ENCODE results near the gene KLHDC7B. TPM values are rescaled to one million over a fixed set of nuclear protein-coding genes. Genes with fewer than 3 reads are reported as not detected.
A peak's percentile ranks its signal among the peaks of the same experiment; 100 is the strongest.

The KLHDC7B gene
- total and polyA plus RNA-seq, 5 donors from 2014 or later, result 5.6 to 11.7 (median 7.2) TPM

DNA sequence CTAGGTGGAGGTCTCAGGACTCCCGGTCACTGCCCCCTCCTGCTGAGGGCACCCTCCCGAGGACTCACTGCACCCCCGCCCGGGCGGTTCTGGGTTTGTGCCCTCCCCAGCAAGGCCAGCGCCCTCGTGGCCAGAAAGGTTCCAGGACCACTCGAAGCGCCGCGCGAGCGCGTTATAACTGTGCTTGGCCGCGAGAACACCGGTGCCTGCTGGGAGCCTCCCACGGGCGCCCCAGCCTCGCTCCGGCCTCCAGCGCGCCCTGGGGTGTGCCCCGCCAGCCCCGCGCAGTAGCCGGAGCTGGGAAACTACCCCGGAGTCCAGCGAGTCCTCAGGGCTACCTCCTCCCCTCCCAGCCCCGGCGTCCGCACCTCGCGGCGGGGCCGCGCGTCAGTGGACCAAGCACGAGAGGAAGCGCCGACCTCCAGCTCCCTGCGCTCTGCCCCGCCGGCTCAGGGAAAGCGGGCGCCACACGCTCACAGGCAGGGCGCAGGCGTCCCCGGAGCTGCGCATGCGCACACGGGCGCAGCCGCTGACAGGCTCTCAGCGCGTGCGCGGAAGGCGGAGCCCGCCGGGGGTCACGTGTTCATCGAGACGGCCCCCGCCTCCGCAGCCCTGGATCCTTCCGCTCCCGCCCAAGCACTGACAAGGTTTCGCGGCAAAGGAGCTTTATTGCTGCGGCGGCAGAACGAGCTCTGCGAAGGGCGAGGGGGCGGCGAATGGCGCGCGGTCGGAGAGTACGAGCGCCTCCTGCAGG lies 20.4 kb upstream of the KLHDC7B start, which contains the start of gene SCO2:
Gene SCO2 (minus strand): TSS at position 495 of the 754 bp plus-strand sequence. CDS start 1,187 bp downstream, outside the sequence.
- peak within 1 kb of the TSS; percentile 96 for H3K27ac ChIP-seq (ENCODE audit: insufficient read depth, low read length, poor library complexity, severe bottlenecking)

DNA sequence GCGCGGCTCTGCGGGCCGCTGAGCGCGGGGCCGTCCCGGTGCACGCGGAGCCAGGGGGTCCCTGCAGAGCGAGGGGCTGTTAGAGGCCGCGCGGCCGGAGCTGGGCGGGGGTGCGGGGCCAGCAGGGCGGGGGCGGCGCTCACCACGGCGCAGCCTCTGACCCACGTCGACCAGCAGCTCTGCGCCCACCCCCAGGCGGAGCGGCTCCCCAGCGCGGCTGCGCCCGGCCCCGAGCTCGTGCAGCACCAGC lies 19.9 kb upstream of the KLHDC7B start:
- peak overlapping the region; percentile 96 for H3K27ac ChIP-seq (ENCODE audit: insufficient read depth, low read length, poor library complexity, severe bottlenecking)
- Mint-ChIP-seq H3K4me1 (peaks cover 0 to 30% (median 19%) of the 10 kb centered on the region in 4 donors), H3K4me3 (peak overlapping the region; percentile 84 to 91 (median 88)), H3K9me3 (no peaks in the 10 kb centered on the region), H3K27me3 (no peaks in the 10 kb centered on the region), H3K36me3 (no peaks in the 10 kb centered on the region), H3K27ac (peak overlapping the region in 1 of 3 donors; percentile 73)
- DNase-seq (no peak), ATAC-seq (ENCODE audit: low read depth in 2 of 2) (no peak)
- no peaks in the 10 kb centered on the region for H3K27me3 ChIP-seq (ENCODE audit: control insufficient read depth, insufficient read depth, low read length)
- H3K4me1 ChIP-seq (ENCODE audit: control insufficient read depth, insufficient read depth, low read length, poor library complexity, severe bottlenecking), result peaks cover 54% of the 10 kb centered on the region
- no peaks in the 10 kb centered on the region for H3K9me3 ChIP-seq (ENCODE audit: control insufficient read depth in 2 of 2, low read length in 2 of 2)
- H3K4me3 ChIP-seq (ENCODE audit: low read depth, low read length), result no peak overlapping the region
- H3K36me3 ChIP-seq (ENCODE audit: control insufficient read depth, insufficient read depth, low read length), result peaks cover 19% of the 10 kb centered on the region

More for the DNA sequence above, 20.4 kb upstream of the KLHDC7B start, which contains the start of gene SCO2:
- ATAC-seq (ENCODE audit: low read depth in 2 of 2), result peak; percentile 63 to 69
- peak; percentile 95 to 98 (median 97) for DNase-seq
- Mint-ChIP-seq H3K4me1 (peaks cover 0 to 30% (median 19%) of the 10 kb centered on the region in 4 donors), H3K27me3 (no peaks in the 10 kb centered on the region), H3K36me3 (no peaks in the 10 kb centered on the region), H3K27ac (peak within 1 kb of the TSS; percentile 86 to 94 (median 92)), H3K4me3 (peak within 1 kb of the TSS; percentile 90 to 93 (median 92)), H3K9me3 (no peaks in the 10 kb centered on the region)
- H3K36me3 ChIP-seq (ENCODE audit: control insufficient read depth, insufficient read depth, low read length), result peaks cover 20% of the 10 kb centered on the region
- H3K4me3 ChIP-seq (ENCODE audit: low read depth, low read length), result peak within 1 kb of the TSS; percentile 65
- peaks cover 49% of the 10 kb centered on the region for H3K4me1 ChIP-seq (ENCODE audit: control insufficient read depth, insufficient read depth, low read length, poor library complexity, severe bottlenecking)
- no peaks in the 10 kb centered on the region for H3K27me3 ChIP-seq (ENCODE audit: control insufficient read depth, insufficient read depth, low read length)
- H3K9me3 ChIP-seq (ENCODE audit: control insufficient read depth in 2 of 2, low read length in 2 of 2), result no peaks in the 10 kb centered on the region

DNA sequence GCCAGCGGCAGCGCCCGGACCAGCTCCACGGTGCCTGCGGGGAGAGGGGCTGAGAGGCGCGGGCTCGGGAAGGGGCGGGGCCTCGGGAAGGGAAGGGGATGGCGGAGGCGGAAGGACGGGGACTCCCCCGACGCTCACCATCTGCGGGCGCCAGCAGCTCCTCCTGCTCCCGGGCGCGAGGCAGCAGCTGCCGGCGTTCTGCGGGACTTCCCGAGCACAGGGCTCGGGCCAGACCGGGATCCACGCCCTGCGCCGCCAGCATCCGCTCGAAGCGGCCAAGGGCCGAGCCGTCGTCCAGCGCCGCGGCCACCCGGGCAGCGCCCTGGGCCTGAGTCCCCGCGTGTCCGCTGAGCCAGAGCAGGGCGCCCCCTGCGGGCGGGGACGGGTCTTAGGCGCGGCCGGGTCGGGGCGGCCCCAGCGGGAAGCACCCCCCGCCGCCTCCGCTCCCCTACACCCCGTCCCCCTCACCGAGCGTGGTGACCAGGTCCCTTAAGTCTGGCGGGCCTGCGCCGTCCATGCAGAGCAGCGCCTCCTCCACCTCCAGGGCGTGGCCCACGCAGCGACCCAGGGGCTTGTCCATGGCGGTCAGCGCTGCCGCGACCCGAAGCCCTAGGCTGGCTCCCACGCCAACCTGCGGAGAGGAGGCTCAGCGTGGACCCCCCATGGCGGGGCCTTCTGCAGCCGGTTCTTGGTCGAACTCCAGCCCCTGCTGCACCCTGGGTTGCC lies 19.4 kb upstream of the KLHDC7B start:
- DNase-seq, result peak; percentile 82 to 91 (median 83)
- H3K27ac ChIP-seq (ENCODE audit: insufficient read depth, low read length, poor library complexity, severe bottlenecking), result peak overlapping the region; percentile 96
- peaks cover 59% of the 10 kb centered on the region for H3K4me1 ChIP-seq (ENCODE audit: control insufficient read depth, insufficient read depth, low read length, poor library complexity, severe bottlenecking)
- H3K4me3 ChIP-seq (ENCODE audit: low read depth, low read length), result no peak overlapping the region
- peaks cover 15% of the 10 kb centered on the region for H3K36me3 ChIP-seq (ENCODE audit: control insufficient read depth, insufficient read depth, low read length)
- no peaks in the 10 kb centered on the region for H3K9me3 ChIP-seq (ENCODE audit: control insufficient read depth in 2 of 2, low read length in 2 of 2)
- H3K4me1 Mint-ChIP-seq, result peaks cover 0 to 30% (median 19%) of the 10 kb centered on the region in 4 donors
- H3K27me3 ChIP-seq (ENCODE audit: control insufficient read depth, insufficient read depth, low read length), result no peaks in the 10 kb centered on the region
- no peaks in the 10 kb centered on the region for H3K27me3 Mint-ChIP-seq
- no peaks in the 10 kb centered on the region for H3K9me3 Mint-ChIP-seq
- H3K4me3 Mint-ChIP-seq, result peak overlapping the region; percentile 77 to 94 (median 88)
- H3K27ac Mint-ChIP-seq, result peak overlapping the region in 1 of 3 donors; percentile 87
- H3K36me3 Mint-ChIP-seq, result no peaks in the 10 kb centered on the region
- peak; percentile 28 to 32 for ATAC-seq (ENCODE audit: low read depth in 2 of 2)

DNA sequence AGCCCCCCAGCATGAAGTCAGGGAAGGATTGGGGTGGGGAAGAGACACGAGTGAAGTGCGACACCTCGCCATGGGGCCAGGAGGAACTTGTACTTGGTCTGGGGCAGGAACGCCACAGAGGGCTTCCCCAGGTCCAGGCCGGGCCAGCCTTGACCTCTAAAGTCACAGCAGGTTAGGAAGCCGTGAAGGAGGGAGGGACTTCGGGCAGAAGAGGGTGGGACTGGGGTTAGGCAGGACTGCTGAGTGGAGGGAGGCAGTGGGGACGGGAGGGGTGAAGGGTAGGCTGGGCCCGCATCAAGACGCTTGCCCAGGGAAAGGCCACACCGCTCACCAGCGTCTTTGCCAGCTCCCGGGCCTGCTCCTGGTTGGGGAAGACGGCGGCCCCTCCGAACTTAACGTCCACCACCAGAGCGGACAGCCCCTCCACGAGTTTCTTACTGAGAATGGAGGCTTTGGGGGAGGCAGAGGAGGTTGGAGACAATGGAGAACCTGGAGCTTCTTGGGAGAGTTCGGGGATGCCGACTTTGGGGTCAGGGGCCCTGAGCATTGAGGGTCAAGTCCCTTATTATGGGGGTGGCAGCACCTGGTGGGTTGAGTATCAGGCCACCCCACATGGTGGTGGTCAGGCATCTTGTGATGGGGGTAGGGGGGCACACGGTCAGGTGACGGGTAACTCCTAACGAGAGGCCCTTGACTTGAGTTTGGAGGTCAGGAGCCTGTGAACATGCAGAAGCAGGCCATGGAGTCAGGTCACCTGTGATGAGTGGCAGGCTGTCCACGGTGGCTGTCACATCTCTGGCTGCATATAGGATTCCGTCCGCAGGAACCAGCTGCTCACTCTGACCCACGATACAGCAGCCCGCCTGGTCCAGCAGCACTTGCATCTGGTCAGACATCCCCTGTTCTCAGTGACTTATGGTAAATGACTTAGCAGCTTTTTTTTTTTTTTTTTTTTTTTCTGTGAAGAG lies 18.6 kb upstream of the KLHDC7B start:
- Histone ChIP-seq H3K27me3 (ENCODE audit: control insufficient read depth, insufficient read depth, low read length) (no peaks in the 10 kb centered on the region), H3K27ac (ENCODE audit: insufficient read depth, low read length, poor library complexity, severe bottlenecking) (peak overlapping the region; percentile 96), H3K4me3 (ENCODE audit: low read depth, low read length) (no peak overlapping the region), H3K9me3 (ENCODE audit: control insufficient read depth in 2 of 2, low read length in 2 of 2) (no peaks in the 10 kb centered on the region), H3K4me1 (ENCODE audit: control insufficient read depth, insufficient read depth, low read length, poor library complexity, severe bottlenecking) (peaks cover 64% of the 10 kb centered on the region), H3K36me3 (ENCODE audit: control insufficient read depth, insufficient read depth, low read length) (peaks cover 11% of the 10 kb centered on the region)
- Mint-ChIP-seq H3K4me3 (peak overlapping the region; percentile 77 to 94 (median 88)), H3K36me3 (no peaks in the 10 kb centered on the region), H3K27ac (peak overlapping the region; percentile 74 to 87 (median 85)), H3K27me3 (no peaks in the 10 kb centered on the region), H3K4me1 (peaks cover 0 to 30% (median 19%) of the 10 kb centered on the region in 4 donors), H3K9me3 (no peaks in the 10 kb centered on the region)
- DNase-seq (peak in 1 of 3 donors; percentile 61), ATAC-seq (ENCODE audit: low read depth in 2 of 2) (no peak)

DNA sequence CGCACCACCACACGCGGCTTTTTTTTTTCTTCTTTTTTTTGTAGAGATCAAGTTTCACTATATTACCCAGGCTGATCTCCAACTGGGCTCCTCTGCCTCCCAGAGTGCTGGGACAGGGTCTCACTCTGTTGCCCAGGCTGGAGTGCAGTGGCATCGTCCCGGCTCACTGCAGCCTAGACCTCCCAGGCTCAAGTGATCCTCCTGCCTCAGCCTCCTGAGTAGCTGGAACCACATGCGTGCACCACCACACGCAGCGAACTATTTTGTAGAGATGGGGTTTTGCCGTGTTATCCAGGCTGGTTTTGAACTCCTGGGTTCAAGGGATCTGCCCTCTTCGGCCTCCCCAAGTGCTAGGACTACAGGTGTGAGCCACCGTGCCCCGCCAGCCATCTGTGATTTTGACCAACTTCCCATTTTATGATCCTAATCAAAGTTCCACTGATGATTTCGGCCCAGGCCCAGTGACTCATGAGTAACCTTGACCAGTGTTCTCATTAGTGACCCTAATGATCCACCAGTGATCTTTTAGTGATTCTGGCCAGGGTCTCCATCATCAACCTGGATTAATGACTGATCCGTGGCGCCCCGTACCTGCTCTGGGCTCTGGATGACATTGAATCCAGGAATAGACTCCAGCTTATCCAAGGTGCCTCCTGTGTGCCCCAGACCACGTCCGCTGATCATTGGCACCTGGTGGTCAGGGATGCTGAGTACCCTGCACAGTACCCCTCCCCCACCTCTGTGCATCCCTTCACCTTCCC lies 17.6 kb upstream of the KLHDC7B start:
- H3K4me1 Mint-ChIP-seq, result peaks cover 0 to 37% (median 24%) of the 10 kb centered on the region in 4 donors
- DNase-seq, result no peak

DNA sequence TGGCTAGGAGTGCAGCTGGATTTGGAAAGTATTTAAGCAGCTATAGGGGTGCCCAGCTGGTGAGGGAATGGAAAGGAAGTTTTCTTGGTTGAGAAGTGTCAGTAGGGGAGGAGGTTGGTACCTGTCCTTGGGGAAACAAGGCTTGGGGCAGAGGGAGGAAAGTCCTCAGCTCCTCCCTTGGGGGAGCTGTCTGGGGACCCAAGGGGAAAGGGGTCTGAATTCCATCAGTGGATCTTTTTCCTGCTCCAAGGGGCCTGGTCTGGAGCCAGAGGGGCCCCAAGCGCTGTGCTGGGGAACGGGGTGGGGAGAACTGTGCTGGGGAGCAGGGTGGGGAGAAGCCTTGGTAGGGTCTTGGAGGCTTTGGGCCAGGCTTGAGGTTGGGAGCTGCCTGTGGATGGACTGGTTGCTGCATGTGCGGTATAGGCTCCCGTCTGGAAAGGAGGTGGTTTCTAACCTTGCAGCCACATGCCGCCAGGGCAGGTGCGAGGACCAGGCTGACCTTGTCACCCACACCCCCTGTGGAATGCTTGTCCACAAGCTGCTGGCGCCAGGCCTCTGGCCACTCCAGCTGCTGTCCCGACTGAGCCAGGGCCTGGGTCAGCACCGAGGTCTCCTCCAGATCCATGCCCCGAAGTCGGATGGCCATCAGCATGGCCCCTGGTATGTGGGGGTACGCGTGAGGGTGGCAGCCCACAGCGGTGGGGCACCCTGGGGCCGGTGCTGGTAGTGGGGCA lies 16.9 kb upstream of the KLHDC7B start:
- H3K4me3 Mint-ChIP-seq, result peak overlapping the region; percentile 64 to 94 (median 84)
- no peak overlapping the region for H3K4me3 ChIP-seq (ENCODE audit: low read depth, low read length)
- DNase-seq, result peak in 1 of 3 donors; percentile 17
- no peaks in the 10 kb centered on the region for H3K9me3 ChIP-seq (ENCODE audit: control insufficient read depth in 2 of 2, low read length in 2 of 2)
- H3K36me3 Mint-ChIP-seq, result no peaks in the 10 kb centered on the region
- H3K36me3 ChIP-seq (ENCODE audit: control insufficient read depth, insufficient read depth, low read length), result no peaks in the 10 kb centered on the region
- H3K27ac Mint-ChIP-seq, result peak overlapping the region; percentile 46 to 64 (median 48)
- H3K4me1 ChIP-seq (ENCODE audit: control insufficient read depth, insufficient read depth, low read length, poor library complexity, severe bottlenecking), result peaks cover 71% of the 10 kb centered on the region
- no peak for ATAC-seq (ENCODE audit: low read depth in 2 of 2)
- peak overlapping the region; percentile 96 for H3K27ac ChIP-seq (ENCODE audit: insufficient read depth, low read length, poor library complexity, severe bottlenecking)
- H3K4me1 Mint-ChIP-seq, result peaks cover 0 to 44% (median 28%) of the 10 kb centered on the region in 4 donors
- H3K27me3 Mint-ChIP-seq, result no peaks in the 10 kb centered on the region
- H3K27me3 ChIP-seq (ENCODE audit: control insufficient read depth, insufficient read depth, low read length), result no peaks in the 10 kb centered on the region
- no peaks in the 10 kb centered on the region for H3K9me3 Mint-ChIP-seq

More for the DNA sequence above, 17.6 kb upstream of the KLHDC7B start:
- no peaks in the 10 kb centered on the region for H3K36me3 Mint-ChIP-seq
- H3K36me3 ChIP-seq (ENCODE audit: control insufficient read depth, insufficient read depth, low read length), result peaks cover 5% of the 10 kb centered on the region
- H3K4me1 ChIP-seq (ENCODE audit: control insufficient read depth, insufficient read depth, low read length, poor library complexity, severe bottlenecking), result peaks cover 69% of the 10 kb centered on the region
- H3K4me3 ChIP-seq (ENCODE audit: low read depth, low read length), result no peak overlapping the region
- H3K27ac ChIP-seq (ENCODE audit: insufficient read depth, low read length, poor library complexity, severe bottlenecking), result peak overlapping the region; percentile 96
- H3K4me3 Mint-ChIP-seq, result peak overlapping the region; percentile 77 to 94 (median 88)
- H3K9me3 Mint-ChIP-seq, result no peaks in the 10 kb centered on the region
- peak overlapping the region; percentile 48 to 87 (median 85) for H3K27ac Mint-ChIP-seq
- ATAC-seq (ENCODE audit: low read depth in 2 of 2), result no peak
- H3K27me3 Mint-ChIP-seq, result no peaks in the 10 kb centered on the region
- no peaks in the 10 kb centered on the region for H3K9me3 ChIP-seq (ENCODE audit: control insufficient read depth in 2 of 2, low read length in 2 of 2)
- no peaks in the 10 kb centered on the region for H3K27me3 ChIP-seq (ENCODE audit: control insufficient read depth, insufficient read depth, low read length)

All from CD4-positive, CD25-positive, alpha-beta regulatory T cell (primary cell).